HG02852 (cell line): ENCODE measurements around the gene LIMD2.

ENCODE experiments used
- ATAC-seq: cut with Tn5 transposase; IDR thresholded peaks from one replicate; pipeline ENCODE4 v1.9.1; 2021; ENCODE audit warnings: mild to moderate bottlenecking, moderate library complexity; ENCODE audit not compliant: unreplicated experiment

LIMD2 gene

GRCh38 chr17:63685041-63685440 is 14.9 kb downstream of the LIMD2 start:
- ATAC-seq = no peak

GRCh38 chr17:63682981-63683380 is 16.9 kb downstream of the LIMD2 start:
- ATAC-seq = no peak

DNA sequence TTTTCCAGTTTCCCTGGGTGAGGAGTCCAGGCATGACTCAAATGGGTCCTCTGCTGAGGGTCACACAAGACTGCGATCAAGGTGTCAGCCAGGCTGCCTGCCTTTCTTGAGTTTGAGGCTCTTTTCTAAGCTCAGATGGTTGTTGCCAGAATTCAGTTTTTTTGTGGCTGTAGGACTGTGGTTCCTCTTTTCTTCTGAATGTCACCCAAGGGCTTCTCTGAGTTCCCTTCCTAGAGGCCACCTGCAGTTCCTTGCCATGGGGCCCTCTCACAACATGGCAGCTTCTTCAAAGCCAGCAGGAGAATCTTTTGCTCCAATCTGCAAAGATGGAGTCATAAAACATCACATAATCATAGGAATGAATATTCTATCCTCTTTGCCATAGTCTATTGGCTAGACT is 17.5 kb downstream of the LIMD2 start:
- no peak for ATAC-seq

- no peak for ATAC-seq
Measured at GRCh38 chr17:63681530-63681929, 18.4 kb downstream of the LIMD2 start.

DNA sequence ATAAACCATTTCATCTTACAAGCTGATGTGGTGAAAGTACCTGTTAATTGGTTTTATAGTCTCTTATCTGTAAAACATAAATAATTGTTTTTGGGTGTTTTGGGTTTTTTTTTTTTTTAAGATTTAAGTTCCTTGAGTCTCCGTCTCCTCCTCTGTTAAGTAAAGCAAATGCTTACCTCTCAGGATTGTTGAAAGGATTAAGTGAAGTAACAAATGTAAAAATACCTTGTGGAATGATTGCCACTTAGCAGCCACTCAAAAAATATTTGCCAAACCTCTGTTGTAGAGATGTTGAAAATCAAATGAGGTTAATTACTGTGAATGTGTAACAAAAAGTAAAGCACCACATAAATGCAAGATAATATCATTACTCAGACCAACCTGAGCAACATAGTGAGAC is 19.2 kb downstream of the LIMD2 start:
- ATAC-seq = no peak

- ATAC-seq = no peak
Measured at GRCh38 chr17:63679214-63679613, 20.7 kb downstream of the LIMD2 start.

- ATAC-seq = no peak
Measured at GRCh38 chr17:63676584-63676983, 23.3 kb downstream of the LIMD2 start.

GRCh38 chr17:63675607-63676546 is 24.0 kb downstream of the LIMD2 start:
- ATAC-seq = no peak

DNA sequence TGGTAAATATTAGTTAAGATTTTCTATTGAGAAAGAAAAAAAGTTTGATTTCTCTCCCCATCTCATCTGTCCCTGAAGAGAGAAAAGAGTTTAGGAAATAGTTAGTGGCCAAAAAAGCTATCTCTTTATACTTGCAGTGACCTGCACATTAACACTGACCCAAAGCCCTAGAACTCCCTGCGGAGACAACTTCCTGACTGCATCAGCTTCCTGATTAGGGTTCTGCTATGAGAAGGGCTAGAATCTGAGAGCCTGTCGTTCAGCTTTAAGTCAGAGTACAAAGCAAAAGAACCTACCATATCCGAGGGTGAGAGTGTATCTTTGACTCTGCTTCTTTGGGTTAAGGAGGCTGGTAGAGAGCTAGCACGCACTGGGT is 24.7 kb downstream of the LIMD2 start:
- no peak for ATAC-seq

GRCh38 chr17:63672856-63673255 is 27.1 kb downstream of the LIMD2 start:
- no peak for ATAC-seq

- ATAC-seq = no peak
Measured at GRCh38 chr17:63665527-63666214, 34.3 kb downstream of the LIMD2 start.

DNA sequence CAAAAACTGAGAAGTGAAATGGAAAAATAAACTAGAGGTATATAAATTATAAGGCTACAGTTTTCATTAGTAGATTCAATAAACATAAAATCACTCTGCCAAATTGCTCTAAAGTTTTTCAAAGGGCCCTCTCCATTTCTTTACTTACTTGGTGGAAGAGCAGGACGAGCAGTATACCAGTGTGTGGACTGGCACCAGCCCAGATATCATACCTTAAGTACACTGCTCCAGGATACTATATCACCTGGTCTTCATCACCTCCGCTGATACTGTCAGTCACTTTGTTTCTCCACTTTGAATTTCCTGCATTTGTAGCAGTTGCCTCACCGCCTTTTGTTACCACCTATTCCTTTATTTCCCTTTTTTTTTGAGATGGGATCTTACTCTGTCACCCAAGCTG is 40.1 kb downstream of the LIMD2 start:
- no peak for ATAC-seq

DNA sequence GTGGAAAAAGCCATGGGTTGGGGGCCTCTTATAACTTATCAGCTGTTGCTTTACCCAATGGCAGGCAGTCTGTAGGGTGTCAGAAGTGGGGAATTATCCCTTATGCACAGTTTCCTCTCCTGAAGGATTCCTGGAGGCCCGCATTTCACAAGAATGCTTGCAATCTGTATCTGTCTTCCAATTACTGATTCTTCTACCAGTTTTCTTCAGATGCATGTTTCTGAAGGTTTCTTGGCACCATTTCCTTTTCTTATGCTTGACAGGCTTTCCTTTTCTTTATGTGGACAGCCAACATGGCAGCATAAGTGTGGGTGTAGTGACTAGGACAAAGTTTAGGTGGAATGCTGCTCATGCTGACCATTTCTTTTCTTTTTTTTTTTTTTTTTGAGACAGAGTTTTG is 41.6 kb downstream of the LIMD2 start:
- no peak for ATAC-seq

GRCh38 chr17:63657786-63658185 is 42.1 kb downstream of the LIMD2 start:
- no peak for ATAC-seq

GRCh38 chr17:63653050-63653449 is 46.9 kb downstream of the LIMD2 start:
- ATAC-seq = no peak

DNA sequence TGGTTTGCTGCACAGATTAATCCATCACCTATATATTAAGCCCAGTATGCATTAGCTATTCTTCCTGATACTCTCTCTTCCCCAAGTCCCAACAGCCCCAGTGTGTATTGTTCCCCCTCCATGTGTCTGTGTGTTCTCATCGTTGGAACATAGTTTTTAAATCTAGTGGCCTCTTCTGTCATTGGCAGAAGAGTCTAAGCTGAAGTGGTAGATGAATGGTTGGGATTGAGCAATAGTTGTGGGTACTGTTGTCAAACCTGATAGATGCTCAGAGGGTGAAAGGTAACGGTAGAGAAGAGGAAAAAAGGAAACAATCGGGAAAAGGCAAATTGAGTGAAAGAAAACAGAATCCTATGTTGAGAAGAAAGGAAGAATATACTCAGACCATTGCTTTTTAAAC is 47.8 kb downstream of the LIMD2 start:
- no peak for ATAC-seq

DNA sequence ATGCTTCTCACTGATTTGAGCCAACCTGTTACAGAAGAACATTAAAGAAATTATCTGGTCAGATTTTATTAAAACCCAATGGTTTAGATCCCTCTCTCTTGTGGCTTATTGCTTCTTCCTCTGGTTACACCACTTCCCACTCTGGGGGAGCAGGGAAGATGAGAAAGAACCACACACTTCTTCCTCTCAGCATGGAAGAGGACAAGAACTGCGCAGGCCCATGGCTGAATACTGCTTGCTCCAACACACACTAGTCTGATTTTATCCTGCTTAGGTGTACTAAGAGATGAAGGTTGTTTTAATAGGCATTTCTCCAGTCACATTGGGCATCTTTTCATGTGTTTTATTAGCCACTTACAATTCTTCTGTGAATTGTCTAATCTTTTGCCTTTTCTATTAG is 50.1 kb downstream of the LIMD2 start:
- no peak for ATAC-seq

- ATAC-seq = no peak
Measured at GRCh38 chr17:63647936-63648335, 52.0 kb downstream of the LIMD2 start.

GRCh38 chr17:63647065-63647725 is 52.7 kb downstream of the LIMD2 start:
- ATAC-seq = no peak

- ATAC-seq = peak; percentile 92
Measured at GRCh38 chr17:63646488-63646806, 53.5 kb downstream of the LIMD2 start.
